HG03039 (cell line): ENCODE data around the gene VARS2.
"Not testable (repeated sequence)": the region's sequence is repeated elsewhere in the genome, so short reads cannot be mapped to it uniquely, and the experiment has no call there.

ENCODE experiments used
- ATAC-seq: cut with Tn5 transposase; IDR thresholded peaks from one replicate; pipeline ENCODE4 v1.9.1; 2021; ENCODE audit warnings: mild to moderate bottlenecking, moderate library complexity; ENCODE audit not compliant: unreplicated experiment

The VARS2 gene

GRCh38 chr6:30927080-30927479 is 13.0 kb downstream of the VARS2 start:
- not testable (repeated sequence) for ATAC-seq

GRCh38 chr6:30928677-30929076 is 14.6 kb downstream of the VARS2 start:
- ATAC-seq, result no peak

GRCh38 chr6:30930506-30930905 is 16.5 kb downstream of the VARS2 start:
- no peak for ATAC-seq

GRCh38 chr6:30931272-30931671 is 17.2 kb downstream of the VARS2 start:
- ATAC-seq, result no peak

- ATAC-seq, result no peak
Measured at GRCh38 chr6:30931969-30932645, 18.1 kb downstream of the VARS2 start, which contains the start of gene SFTA2. Gene SFTA2 (minus strand): TSS chr6:30932170. CDS start chr6:30932096, 74 bp downstream.

DNA sequence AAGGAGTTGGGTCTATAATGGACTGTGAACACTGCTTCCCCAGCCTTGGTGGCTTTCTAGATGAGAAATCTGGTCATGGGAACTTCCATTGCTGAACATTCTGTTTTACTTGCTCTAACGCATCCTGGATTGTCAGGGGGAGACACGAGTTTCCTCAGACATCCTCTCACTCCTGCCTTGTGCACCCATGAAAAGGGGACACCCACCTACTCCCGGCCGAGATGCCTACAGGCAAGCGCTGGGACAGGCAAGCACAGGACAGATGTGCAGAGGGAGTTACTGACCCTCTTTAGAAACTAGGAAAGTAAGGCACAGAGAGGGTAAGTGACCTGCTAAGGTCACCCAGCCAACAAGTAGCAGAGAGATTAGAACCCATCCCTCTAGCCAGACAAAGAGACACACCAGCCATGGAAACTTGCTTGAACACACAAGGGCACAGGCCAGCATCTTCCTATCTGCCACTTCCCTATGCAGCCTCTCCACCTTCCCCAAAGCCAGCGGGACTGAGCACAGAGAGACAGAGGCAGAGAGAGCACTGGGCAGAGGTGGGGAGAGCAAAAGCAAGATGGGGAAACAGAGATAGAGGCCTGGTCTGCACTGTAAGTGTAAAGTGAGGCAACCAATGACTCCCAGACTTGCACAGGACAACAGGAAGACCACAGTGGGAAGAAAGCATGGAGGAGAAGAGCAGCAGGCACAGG is 18.8 kb downstream of the VARS2 start:
- no peak for ATAC-seq

GRCh38 chr6:30935018-30935417 is 21.0 kb downstream of the VARS2 start:
- ATAC-seq, result no peak

DNA sequence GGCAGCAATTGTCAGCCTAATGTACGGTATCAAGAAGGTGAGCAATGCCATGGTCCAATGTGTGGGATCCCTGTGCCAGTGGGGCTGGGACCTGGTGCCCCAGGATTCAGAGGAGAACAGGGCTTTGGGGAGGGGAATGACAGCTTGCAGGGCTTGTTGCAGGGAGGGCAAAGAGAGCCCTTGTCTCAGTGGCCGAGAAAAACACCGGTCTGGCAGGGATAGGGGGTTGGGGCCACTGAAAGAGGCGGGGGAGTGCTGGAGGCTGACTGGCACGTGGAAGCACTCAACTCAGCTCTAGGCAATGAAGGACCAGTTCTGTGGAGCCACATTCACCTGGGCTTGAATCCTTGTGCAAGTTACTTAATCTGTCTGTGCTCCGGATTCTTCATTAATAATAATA is 23.2 kb downstream of the VARS2 start:
- no peak for ATAC-seq

DNA sequence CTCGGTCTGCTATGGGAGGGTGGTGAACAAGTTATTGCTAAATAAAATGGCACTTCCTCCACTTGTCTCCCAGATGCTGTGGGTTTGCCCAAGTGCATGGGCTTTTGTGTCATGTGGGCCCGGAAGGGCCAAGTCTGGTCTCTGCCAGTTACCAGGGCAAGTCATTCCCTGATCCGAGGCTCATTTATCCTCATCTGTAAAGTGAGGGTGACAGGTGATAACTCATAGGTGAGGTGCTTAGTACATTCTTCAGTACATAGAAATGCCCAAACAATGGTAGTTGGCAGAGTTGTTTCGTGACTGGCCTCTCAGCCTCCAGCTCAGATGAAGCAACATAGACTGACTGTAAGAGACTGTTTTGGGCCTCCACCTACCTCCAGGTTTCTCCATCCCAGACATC is 24.7 kb downstream of the VARS2 start:
- ATAC-seq, result no peak

DNA sequence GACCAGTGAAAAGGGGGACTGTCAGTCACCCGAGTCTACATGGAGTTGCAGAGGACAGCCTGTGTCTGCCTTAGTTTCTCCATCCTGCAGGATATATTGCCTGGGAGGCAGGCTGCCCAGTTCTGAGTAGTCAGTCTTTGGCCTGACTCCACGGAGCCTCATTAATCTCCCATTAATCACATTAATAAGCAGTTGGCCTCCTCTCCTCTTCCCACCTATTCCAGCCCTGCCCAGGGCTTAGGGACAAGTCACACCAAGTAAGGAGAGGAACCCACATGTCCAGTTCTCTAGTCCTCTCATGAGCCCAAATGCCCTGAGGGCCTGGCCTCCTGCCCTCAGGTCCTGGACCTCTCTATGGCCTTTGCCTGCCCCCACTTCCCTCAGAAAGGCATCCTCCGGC is 25.4 kb downstream of the VARS2 start:
- ATAC-seq, result no peak

DNA sequence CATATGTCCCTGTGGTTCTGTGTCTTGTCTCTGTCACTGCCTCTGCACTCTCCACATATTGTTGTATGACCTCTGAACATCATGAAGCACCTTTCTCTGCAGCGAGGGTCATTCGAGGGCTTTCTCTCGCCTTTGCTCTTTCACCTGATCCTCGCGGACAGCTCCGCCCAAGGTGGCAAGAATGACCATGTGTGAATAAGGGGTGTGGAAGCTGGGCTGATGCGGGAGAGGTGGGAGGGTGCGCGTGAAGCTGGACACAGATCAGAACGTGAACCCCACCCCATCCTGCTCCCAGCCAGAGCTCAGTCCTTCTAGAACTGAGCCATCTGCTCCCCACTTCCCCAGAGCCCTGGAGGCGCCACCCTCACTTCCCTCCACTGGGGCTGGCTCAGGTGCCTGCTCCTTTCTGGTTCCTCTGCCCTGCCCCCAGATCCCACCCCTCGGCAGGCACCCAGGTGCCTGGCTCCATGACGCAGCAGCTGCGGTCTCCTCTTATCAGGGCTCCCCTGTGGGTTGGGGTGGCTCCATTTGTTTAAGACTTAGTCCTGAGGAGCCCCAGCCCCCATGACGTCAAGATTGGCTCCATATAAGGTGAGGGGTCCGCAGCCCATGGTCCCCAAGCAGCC is 26.4 kb downstream of the VARS2 start, which contains the start of gene MUCL3:
TSS of gene MUCL3 (plus strand) at position 613 of the 626 bp plus-strand sequence. CDS start 27 bp downstream, outside the sequence.
- no peak for ATAC-seq

DNA sequence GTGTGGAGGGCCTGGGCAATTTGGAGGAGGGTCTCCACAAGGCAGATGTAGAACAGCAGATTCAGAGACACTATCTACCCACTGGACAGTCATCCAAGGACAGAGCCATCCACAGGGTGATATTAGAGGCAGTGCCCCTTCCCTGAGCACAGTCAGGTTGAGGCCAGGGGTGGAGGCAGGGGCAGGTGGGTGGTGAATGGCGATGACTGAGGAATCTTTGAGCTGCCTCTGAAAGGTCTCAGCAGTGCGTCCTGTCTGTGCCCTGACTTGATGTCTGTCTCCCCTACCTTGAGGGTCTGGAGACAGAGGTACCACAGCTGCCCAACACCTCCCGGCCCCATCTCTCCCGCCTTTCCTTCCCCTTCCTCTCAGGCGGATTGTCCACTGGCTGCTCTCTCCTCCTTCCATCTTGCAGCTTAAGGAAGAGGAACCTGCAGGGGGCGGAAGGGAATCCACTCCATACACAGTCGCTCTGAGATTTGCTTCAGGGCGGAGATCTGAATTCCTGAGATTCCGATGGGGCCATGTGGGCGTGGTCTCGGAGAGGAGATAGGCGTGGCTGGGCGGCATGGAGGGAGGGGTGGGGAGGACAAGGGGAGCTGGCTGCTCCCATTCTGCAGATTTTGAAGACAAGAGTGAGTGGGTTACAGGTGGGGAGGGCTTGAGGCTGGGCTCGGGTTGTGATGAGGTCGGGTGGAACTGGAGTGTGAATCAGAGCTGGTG is 28.5 kb downstream of the VARS2 start:
- no peak for ATAC-seq

DNA sequence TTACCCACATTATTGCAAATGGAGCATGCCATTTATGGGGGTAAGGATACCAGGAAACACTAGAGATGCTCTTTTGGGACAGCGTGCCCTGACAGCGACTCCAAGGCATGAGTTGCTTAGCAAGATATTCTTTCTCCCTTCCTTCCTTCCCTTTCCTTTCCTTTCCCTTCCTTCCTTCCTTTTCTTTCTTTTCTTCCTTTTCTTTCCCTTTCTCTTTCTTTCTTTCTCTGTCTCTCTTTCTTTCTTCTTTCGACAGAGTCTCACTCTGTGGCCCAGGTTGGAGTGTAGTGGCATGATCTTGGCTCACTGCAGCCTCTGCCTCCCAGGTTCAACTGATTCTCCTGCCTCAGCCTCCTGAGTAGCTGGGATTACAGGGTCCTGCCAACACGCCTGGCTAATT is 30.0 kb downstream of the VARS2 start:
- ATAC-seq, result no peak

DNA sequence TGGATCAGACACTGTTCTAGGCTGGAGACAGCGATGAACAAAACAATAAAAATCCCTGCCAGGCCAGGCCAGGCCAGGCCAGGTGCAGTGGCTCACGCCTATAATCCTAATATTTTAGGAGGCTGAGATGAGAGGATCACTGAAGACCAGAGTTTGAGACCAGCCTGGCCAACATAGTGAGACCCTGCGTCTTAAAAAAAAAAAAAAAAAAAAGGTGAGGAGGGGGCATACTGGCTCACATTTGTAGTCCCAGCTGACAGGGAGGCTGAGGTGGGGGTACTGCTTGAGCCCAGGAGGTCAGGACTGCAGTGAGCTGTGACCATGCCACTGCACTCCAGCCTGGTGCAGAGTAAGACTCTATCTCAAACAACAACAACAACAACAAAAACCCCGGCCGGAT is 31.2 kb downstream of the VARS2 start:
- no peak for ATAC-seq

DNA sequence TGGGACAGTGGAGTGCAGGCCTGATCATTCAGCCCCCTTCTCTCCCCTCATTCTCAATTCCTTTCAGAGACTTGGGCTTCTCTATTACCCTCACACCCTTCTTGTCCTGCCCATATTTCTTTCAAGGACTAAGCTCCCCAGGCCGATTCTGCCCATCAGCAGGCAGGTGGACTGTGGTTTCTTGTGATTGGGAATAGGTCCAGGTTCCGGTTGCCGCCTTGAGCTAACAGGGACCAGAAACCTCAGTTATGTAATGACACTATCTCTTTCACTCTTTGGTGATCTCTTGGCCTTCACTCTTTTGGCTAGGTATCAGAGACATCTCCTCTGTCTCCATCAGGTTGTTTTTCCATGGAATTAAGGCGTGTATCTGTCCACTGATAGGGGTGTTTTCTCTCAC is 33.2 kb downstream of the VARS2 start:
- no peak for ATAC-seq

- ATAC-seq, result no peak
Measured at GRCh38 chr6:30948811-30949210, 34.8 kb downstream of the VARS2 start.

DNA sequence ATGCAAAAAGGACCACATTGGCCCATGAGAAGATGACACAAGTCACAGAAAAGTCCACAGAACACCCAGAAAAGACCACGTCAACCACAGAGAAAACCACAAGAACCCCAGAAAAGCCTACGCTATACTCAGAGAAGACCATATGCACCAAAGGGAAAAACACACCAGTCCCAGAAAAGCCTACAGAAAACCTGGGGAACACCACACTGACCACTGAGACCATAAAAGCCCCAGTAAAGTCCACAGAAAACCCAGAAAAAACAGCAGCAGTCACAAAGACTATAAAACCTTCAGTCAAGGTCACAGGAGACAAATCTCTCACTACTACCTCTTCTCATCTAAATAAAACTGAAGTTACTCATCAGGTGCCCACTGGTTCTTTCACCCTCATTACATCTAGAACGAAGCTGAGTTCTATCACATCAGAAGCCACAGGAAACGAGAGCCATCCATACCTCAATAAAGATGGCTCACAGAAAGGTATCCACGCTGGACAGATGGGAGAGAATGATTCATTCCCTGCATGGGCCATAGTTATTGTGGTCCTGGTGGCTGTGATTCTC is 38.0 kb downstream of the VARS2 start:
- no peak for ATAC-seq

DNA sequence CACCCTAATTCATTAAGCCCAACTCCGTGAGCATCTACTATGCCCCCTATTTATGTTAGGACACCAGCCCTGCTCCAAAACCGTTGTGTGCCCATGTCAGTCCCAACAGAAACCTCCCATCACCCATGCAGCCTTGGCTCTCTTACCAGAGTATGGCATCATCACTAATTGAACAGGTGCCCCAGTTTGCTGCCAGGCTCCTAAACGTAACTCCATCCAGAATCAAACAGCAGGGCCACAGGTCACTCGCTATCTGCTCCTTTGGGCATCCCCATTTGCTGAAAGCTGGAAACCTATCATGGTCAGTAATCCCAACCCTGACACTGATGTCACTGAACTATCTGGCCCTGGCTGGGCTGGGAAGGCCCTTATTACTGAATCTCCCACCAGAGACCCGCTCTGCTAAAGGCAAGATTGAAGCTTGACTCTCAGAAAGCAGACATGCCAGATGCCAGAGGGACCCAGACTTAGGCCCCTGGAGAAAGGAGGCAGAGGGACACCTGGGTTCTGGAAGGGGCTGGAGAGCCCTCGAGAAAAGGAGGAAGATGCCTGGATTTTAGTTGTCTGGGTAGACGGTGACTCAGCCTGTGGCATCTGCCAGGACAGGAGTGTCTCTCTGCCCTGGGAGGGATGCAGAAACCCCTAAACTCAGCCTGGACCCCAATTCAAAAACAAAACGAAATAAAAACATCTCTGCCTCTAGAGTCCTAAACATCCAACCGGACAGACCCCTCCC is 40.8 kb downstream of the VARS2 start:
- no peak for ATAC-seq

GRCh38 chr6:30955367-30956042 is 41.5 kb downstream of the VARS2 start:
- peak; percentile 48 for ATAC-seq

GRCh38 chr6:30957716-30958115 is 43.7 kb downstream of the VARS2 start:
- ATAC-seq, result no peak
